Measurements from ENCODE around the gene ANKRD65. TPM values are rescaled to one million over a fixed set of nuclear protein-coding genes. Genes with fewer than 3 reads are reported as not detected.

ANKRD65 gene
- total RNA-seq, 1 experiment from 2014 or later, result not detected

GRCh38 chr1:1426496-1427105 lies 5.5 kb upstream of the ANKRD65 start:
- POLR2A ChIA-PET, result no interaction called here
- Histone ChIP-seq H4K20me1 (ENCODE audit: insufficient read depth) (no peaks in the 10 kb centered on the region), H3K9me3 (ENCODE audit: control insufficient read depth in 1 of 2, insufficient read depth in 1 of 2, low read depth in 1 of 2, low read length in 2 of 2) (no peaks in the 10 kb centered on the region), H2AFZ (ENCODE audit: low read depth, low read length, poor library complexity, severe bottlenecking) (no peak overlapping the region), H3K27me3 (ENCODE audit: insufficient read depth, low read length) (no peaks in the 10 kb centered on the region), H3K9me2 (ENCODE audit: insufficient read depth) (no peaks in the 10 kb centered on the region), H3K4me2 (ENCODE audit: low read length) (no peak overlapping the region), H3K27ac (ENCODE audit: low read depth, low read length) (no peak overlapping the region), H3K4me1 (ENCODE audit: control insufficient read depth in 1 of 2, insufficient read depth in 2 of 2, low read length in 2 of 2) (peaks cover 28 to 55% of the 10 kb centered on the region in 2 experiments), H3K36me3 (ENCODE audit: control insufficient read depth in 1 of 2, insufficient read depth in 2 of 2, low read length in 2 of 2) (no peaks in the 10 kb centered on the region), H3K4me3 (replicated peaks in 1 of 2; ENCODE audit: low read depth in 1 of 2, low read length in 2 of 2) (no peak overlapping the region), H3K9ac (ENCODE audit: low read length) (no peak overlapping the region), H3K79me2 (ENCODE audit: insufficient read depth, low read length) (no peaks in the 10 kb centered on the region)
- CTCF ChIA-PET, result no interaction called here
- BruUV-seq (replicated peaks), result no TSS peak
- RAD21 ChIA-PET (ENCODE audit: low non-redundant PET in 1 of 2, low total read pairs in 2 of 2, uncharacterized antibody in 2 of 2, unreplicated experiment in 2 of 2), result no interaction called here
- intact Hi-C loops (cut with micrococcal nuclease), result no loop called here
- DNase-seq (ENCODE audit: low read depth, low spot score) (no peak), ATAC-seq (no peak)
- TF ChIP-seq ELF1 (IDR thresholded peaks at IDR 0.05; ENCODE audit: borderline replicate concordance, low read depth) (no peak), TCF7L2 (IDR thresholded peaks at IDR 0.05; ENCODE audit: borderline replicate concordance, extremely low read depth, insufficient read depth, insufficient read length) (no peak), CTCF (IDR thresholded peaks at IDR 0.05 in 2 of 3, conservative IDR thresholded peaks at IDR 0.05 in 1 of 3; ENCODE audit: borderline replicate concordance in 1 of 3, insufficient read depth in 1 of 3, low read depth in 2 of 3, low read length in 2 of 3) (no peak), SP1 (IDR thresholded peaks at IDR 0.05; ENCODE audit: low read depth) (no peak), EZH2 (IDR thresholded peaks at IDR 0.05) (no peak), MAX (IDR thresholded peaks at IDR 0.05) (no peak), SIN3A (IDR thresholded peaks at IDR 0.05; ENCODE audit: low read depth) (no peak), EZH2phosphoT487 (IDR thresholded peaks at IDR 0.05; ENCODE audit: borderline replicate concordance) (no peak), FOSL1 (IDR thresholded peaks at IDR 0.05; ENCODE audit: low read depth) (no peak), YY1 (IDR thresholded peaks at IDR 0.05; ENCODE audit: extremely low read depth, insufficient replicate concordance, low read depth, low read length) (no peak), POLR2AphosphoS5 (IDR thresholded peaks at IDR 0.05; ENCODE audit: low read depth, low read length) (no peak), POLR2A (IDR thresholded peaks at IDR 0.05; ENCODE audit: borderline replicate concordance, extremely low read depth, insufficient read depth, insufficient read length) (no peak), CBX3 (IDR thresholded peaks at IDR 0.05; ENCODE audit: low read depth) (no peak), ZFX (IDR thresholded peaks at IDR 0.05) (no peak), CEBPB (IDR thresholded peaks at IDR 0.05; ENCODE audit: low read depth) (no peak), JUND (IDR thresholded peaks at IDR 0.05) (no peak), ZNF274 (IDR thresholded peaks at IDR 0.05; ENCODE audit: low read depth, low read length) (no peak)
- TF ChIP-seq, protein P1, sequence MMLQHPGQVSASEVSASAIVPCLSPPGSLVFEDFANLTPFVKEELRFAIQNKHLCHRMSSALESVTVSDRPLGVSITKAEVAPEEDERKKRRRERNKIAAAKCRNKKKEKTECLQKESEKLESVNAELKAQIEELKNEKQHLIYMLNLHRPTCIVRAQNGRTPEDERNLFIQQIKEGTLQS (IDR thresholded peaks at IDR 0.05), result no peak
- TF ChIP-seq, protein P2, sequence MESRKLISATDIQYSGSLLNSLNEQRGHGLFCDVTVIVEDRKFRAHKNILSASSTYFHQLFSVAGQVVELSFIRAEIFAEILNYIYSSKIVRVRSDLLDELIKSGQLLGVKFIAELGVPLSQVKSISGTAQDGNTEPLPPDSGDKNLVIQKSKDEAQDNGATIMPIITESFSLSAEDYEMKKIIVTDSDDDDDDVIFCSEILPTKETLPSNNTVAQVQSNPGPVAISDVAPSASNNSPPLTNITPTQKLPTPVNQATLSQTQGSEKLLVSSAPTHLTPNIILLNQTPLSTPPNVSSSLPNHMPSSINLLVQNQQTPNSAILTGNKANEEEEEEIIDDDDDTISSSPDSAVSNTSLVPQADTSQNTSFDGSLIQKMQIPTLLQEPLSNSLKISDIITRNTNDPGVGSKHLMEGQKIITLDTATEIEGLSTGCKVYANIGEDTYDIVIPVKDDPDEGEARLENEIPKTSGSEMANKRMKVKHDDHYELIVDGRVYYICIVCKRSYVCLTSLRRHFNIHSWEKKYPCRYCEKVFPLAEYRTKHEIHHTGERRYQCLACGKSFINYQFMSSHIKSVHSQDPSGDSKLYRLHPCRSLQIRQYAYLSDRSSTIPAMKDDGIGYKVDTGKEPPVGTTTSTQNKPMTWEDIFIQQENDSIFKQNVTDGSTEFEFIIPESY (IDR thresholded peaks at IDR 0.05; ENCODE audit: extremely low read depth, insufficient replicate concordance, low read length), result no peak
